H1 (cell line): ENCODE measurements around the gene TEX36. TPM values are rescaled to one million over a fixed set of nuclear protein-coding genes. Genes with fewer than 3 reads are reported as not detected.
"Not testable (repeated sequence)": the region's sequence is repeated elsewhere in the genome, so short reads cannot be mapped to it uniquely, and the experiment has no call there.

Experiments used
- CTCF ChIA-PET: fragments of 300-600 bp; sonication (Branson Sonifier 250); formaldehyde crosslinking; loops from one replicate; lab custom pipeline; 2021; ENCODE audit not compliant: partially characterized antibody; lab: Charles Lee
- POLR2A ChIA-PET: fragments of 300-600 bp; sonication (Branson Sonifier 250); formaldehyde crosslinking; loops from one replicate; lab custom pipeline; 2021; ENCODE audit warnings: inconsistent platforms; ENCODE audit not compliant: partially characterized antibody; lab: Charles Lee
- DNase-seq, 2 experiments: peaks; one replicate each; pipeline versions ENCODE4 v3.0.0 to v3.0.0-alpha.2; 2010 to 2022; ENCODE audit warnings: low spot score in 2 of 2, low read depth in 1 of 2, mixed read lengths in 1 of 2
- FAIRE-seq: peaks from 2 replicates; lab custom pipeline; 2011; peaks lifted over from hg19 to GRCh38; lab: Jason Lieb, UNC
- H2AFZ ChIP-seq: 2 replicates; pipeline ENCODE4 v1.8.1; 2012; ENCODE audit warnings: low read length, inconsistent platforms
- H2AK5ac ChIP-seq: 2 replicates; pipeline ENCODE4 v1.6.1; 2013; ENCODE audit warnings: low read depth, low read length
- H2BK120ac ChIP-seq: replicated peaks from 2 replicates; pipeline ENCODE3; 2013; ENCODE audit warnings: low read depth, low read length, inconsistent platforms
- H2BK12ac ChIP-seq: 2 replicates; pipeline ENCODE4 v1.6.1; 2013; ENCODE audit warnings: low read depth, low read length
- H2BK15ac ChIP-seq: 2 replicates; pipeline ENCODE4 v1.6.1; 2013; ENCODE audit warnings: low read length
- H2BK20ac ChIP-seq: 2 replicates; pipeline ENCODE4 v1.6.1; 2013; ENCODE audit warnings: low read length
- H2BK5ac ChIP-seq: 2 replicates; pipeline ENCODE4 v1.6.1; 2013; ENCODE audit warnings: low read depth, low read length
- H3K14ac ChIP-seq: 2 replicates; pipeline ENCODE4 v1.6.1; 2013; ENCODE audit warnings: inconsistent platforms; ENCODE audit not compliant: insufficient read length
- H3K18ac ChIP-seq: 2 replicates; pipeline ENCODE4 v1.6.1; 2013; ENCODE audit warnings: low read length; ENCODE audit errors: extremely low read depth
- H3K23ac ChIP-seq: 2 replicates; pipeline ENCODE4 v1.6.1; 2013; ENCODE audit warnings: inconsistent platforms; ENCODE audit not compliant: insufficient read length
- H3K23me2 ChIP-seq: 2 replicates; pipeline ENCODE4 v1.6.1; 2013; ENCODE audit warnings: low read depth, low read length
- H3K27ac ChIP-seq: 2 replicates; pipeline ENCODE4 v1.6.1; 2011; ENCODE audit warnings: low read depth, low read length, inconsistent platforms
- H3K27me3 ChIP-seq, 4 experiments: replicated peaks in 1 of 4; 1 replicate in 1 of 4; 2 replicates in 3 of 4; pipeline versions ENCODE4 v1.6.1 to v1.8.1; 2011 to 2013; ENCODE audit warnings: low read length in 3 of 4, mild to moderate bottlenecking in 3 of 4, inconsistent platforms in 2 of 4, mixed read lengths in 2 of 4, moderate library complexity in 1 of 4; ENCODE audit not compliant: control insufficient read depth in 3 of 4, insufficient read depth in 3 of 4; ENCODE audit errors: extremely low read depth in 1 of 4
- H3K36me3 ChIP-seq, 4 experiments: 2 replicates each; pipeline versions ENCODE4 v1.6.1 to v1.8.1; 2011 to 2013; ENCODE audit warnings: mild to moderate bottlenecking in 4 of 4, low read length in 3 of 4, moderate library complexity in 2 of 4, control low read depth in 1 of 4, inconsistent platforms in 1 of 4; ENCODE audit not compliant: insufficient read depth in 4 of 4, control insufficient read depth in 2 of 4
- H3K4ac ChIP-seq: replicated peaks from 2 replicates; pipeline ENCODE3; 2013; ENCODE audit warnings: low read length, low read depth, mixed read lengths, inconsistent platforms; ENCODE audit not compliant: insufficient read length
- H3K4me1 ChIP-seq, 4 experiments: replicated peaks in 1 of 4; 1 replicate in 1 of 4; 2 replicates in 3 of 4; pipeline versions ENCODE4 v1.6.1 to v1.8.1; 2011 to 2013; ENCODE audit warnings: low read length in 3 of 4, inconsistent platforms in 2 of 4, mixed read lengths in 1 of 4; ENCODE audit not compliant: insufficient read depth in 4 of 4, control insufficient read depth in 3 of 4
- H3K4me2 ChIP-seq, 2 experiments: 2 replicates each; pipeline versions ENCODE4 v1.6.1 to v1.8.1; 2011 to 2013; ENCODE audit warnings: low read depth in 2 of 2, low read length in 2 of 2, control low read depth in 1 of 2, inconsistent platforms in 1 of 2, mild to moderate bottlenecking in 1 of 2; ENCODE audit not compliant: insufficient read depth in 1 of 2
- H3K4me3 ChIP-seq, 4 experiments: fragments of 200-600, 300-600 bp in 1 of 4; sonication (generic), shearing (Covaris generic), sonication (Bioruptor Twin) in 1 of 4; 2 replicates each; pipeline versions ENCODE4 v1.5.1 to v1.8.1; 2011 to 2016; ENCODE audit warnings: low read length in 4 of 4, low read depth in 3 of 4, control low read depth in 2 of 4, inconsistent platforms in 2 of 4, mild to moderate bottlenecking in 2 of 4, mixed read lengths in 1 of 4, moderate library complexity in 1 of 4; ENCODE audit not compliant: insufficient read depth in 2 of 4; ENCODE audit errors: extremely low read depth in 1 of 4
- H3K56ac ChIP-seq: replicated peaks from 2 replicates; pipeline ENCODE3; 2013; ENCODE audit warnings: low read depth, mild to moderate bottlenecking, mixed read lengths, low read length, inconsistent platforms; ENCODE audit not compliant: insufficient read length
- H3K79me1 ChIP-seq: 2 replicates; pipeline ENCODE4 v1.6.1; 2013; ENCODE audit warnings: low read depth, low read length, control low read depth
- H3K79me2 ChIP-seq, 2 experiments: 2 replicates each; pipeline versions ENCODE4 v1.6.1 to v1.8.1; 2012 to 2013; ENCODE audit warnings: low read length in 2 of 2, mild to moderate bottlenecking in 2 of 2, inconsistent platforms in 1 of 2; ENCODE audit not compliant: insufficient read depth in 2 of 2, control insufficient read depth in 1 of 2
- H3K9ac ChIP-seq, 4 experiments: replicated peaks in 1 of 4; 1 replicate in 1 of 4; 2 replicates in 3 of 4; pipeline versions ENCODE4 v1.6.1 to v1.8.1; 2011 to 2013; ENCODE audit warnings: low read depth in 3 of 4, low read length in 3 of 4, control low read depth in 2 of 4, mild to moderate bottlenecking in 2 of 4, moderate library complexity in 2 of 4, inconsistent platforms in 1 of 4; ENCODE audit errors: extremely low read depth in 1 of 4
- H3K9me3 ChIP-seq, 2 experiments: 2 replicates each; pipeline versions ENCODE4 v1.6.1 to v1.8.1; 2012 to 2013; ENCODE audit warnings: mild to moderate bottlenecking in 2 of 2, moderate library complexity in 2 of 2, control low read depth in 1 of 2, inconsistent platforms in 1 of 2, low read depth in 1 of 2, low read length in 1 of 2, mixed read lengths in 1 of 2; ENCODE audit not compliant: insufficient read depth in 2 of 2
- H4K20me1 ChIP-seq, 2 experiments: replicated peaks in 1 of 2; 2 replicates each; pipeline versions ENCODE3 to v1.8.1; 2011 to 2013; ENCODE audit warnings: inconsistent platforms in 2 of 2, low read length in 2 of 2, mild to moderate bottlenecking in 1 of 2; ENCODE audit not compliant: insufficient read depth in 2 of 2, control insufficient read depth in 1 of 2
- H4K5ac ChIP-seq: 2 replicates; pipeline ENCODE4 v1.6.1; 2013; ENCODE audit warnings: low read length, low read depth, mixed read lengths, inconsistent platforms; ENCODE audit not compliant: insufficient read length
- H4K8ac ChIP-seq: 2 replicates; pipeline ENCODE4 v1.8.0; 2013; ENCODE audit warnings: mild to moderate bottlenecking, moderate library complexity, low read length, inconsistent platforms; ENCODE audit not compliant: insufficient read depth; ENCODE audit errors: extremely low read depth
- H4K91ac ChIP-seq: replicated peaks from 2 replicates; pipeline ENCODE3; 2013; ENCODE audit warnings: low read length, mixed read lengths, inconsistent platforms; ENCODE audit not compliant: insufficient read length
- WGBS, 2 experiments: shearing (Covaris generic) in 1 of 2; methylation state at CpG; one replicate each; pipeline versions ENCODE4 v1.1.6 to v1.1.7; 2013 to 2015; ENCODE audit warnings: low lambda C conversion rate in 2 of 2, mixed read lengths in 2 of 2, inconsistent platforms in 1 of 2, low coverage in 1 of 2, missing lambda C conversion rate in 1 of 2; ENCODE audit not compliant: insufficient replicate concordance in 2 of 2, insufficient coverage in 1 of 2, insufficient read length in 1 of 2; ENCODE audit errors: extremely low coverage in 1 of 2, missing lambda C conversion rate in 1 of 2; 5-methylcytosine and 5-hydroxymethylcytosine counted together
- polyA plus RNA-seq, 7 experiments: library from polyadenylated mRNA; depleted of rRNA in 3 of 7; stranded (reverse) in 5 of 7; unstranded in 2 of 7; fragments of >200 nt in 5 of 7; fragments of 200-250 nt in 2 of 7; gene quantifications; 1 replicate in 5 of 7; 2 replicates in 1 of 7; 4 replicates in 1 of 7; pipeline versions ENCODE4 v1.2.1 to v1.2.3, GENCODE V29; 2011 to 2013; ENCODE audit warnings: missing spikeins in 2 of 7, mixed read lengths in 2 of 7
- total RNA-seq: library from RNA; stranded (reverse); fragmentation: NEBNext Ultra II Directional; extraction: Animal tissue kit (Norgen Biotek cat#: 25700); gene quantifications from 2 replicates; pipeline ENCODE4 v1.2.1, GENCODE V29; 2021

TEX36 gene
- total and polyA plus RNA-seq, 2 of the 8 experiments (the other 6 are each of a cell fraction or from before 2014, with no cell fraction given) = not detected

DNA sequence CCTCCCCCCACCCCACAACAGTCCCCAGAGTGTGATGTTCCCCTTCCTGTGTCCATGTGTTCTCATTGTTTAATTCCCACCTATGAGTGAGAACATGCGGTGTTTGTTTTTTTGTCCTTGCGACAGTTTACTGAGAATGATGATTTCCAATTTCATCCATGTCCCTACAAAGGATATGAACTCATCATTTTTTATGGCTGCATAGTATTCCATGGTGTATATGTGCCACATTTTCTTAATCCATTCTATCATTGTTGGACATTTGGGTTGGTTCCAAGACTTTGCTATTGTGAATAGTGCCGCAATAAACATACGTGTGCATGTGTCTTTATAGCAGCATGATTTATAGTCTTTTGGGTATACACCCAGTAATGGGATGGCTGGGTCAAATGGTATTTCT lies 31.8 kb upstream of the TEX36 start:
- H3K4me2 ChIP-seq, H2BK5ac ChIP-seq, DNase-seq, H2BK120ac ChIP-seq, H3K79me2 ChIP-seq, H3K23me2 ChIP-seq, H4K8ac ChIP-seq, H3K23ac ChIP-seq, H3K9me3 ChIP-seq, H3K14ac ChIP-seq, H2AFZ ChIP-seq, H2BK12ac ChIP-seq, H4K91ac ChIP-seq, H2BK15ac ChIP-seq, H3K79me1 ChIP-seq, H4K5ac ChIP-seq, H3K4ac ChIP-seq, FAIRE-seq, H3K18ac ChIP-seq, H3K9ac ChIP-seq, H3K56ac ChIP-seq, H2AK5ac ChIP-seq, H3K27ac ChIP-seq, H2BK20ac ChIP-seq, H3K27me3 ChIP-seq, H4K20me1 ChIP-seq, H3K36me3 ChIP-seq, H3K4me1 ChIP-seq, H3K4me3 ChIP-seq, POLR2A ChIA-PET: not testable (repeated sequence)
- CTCF ChIA-PET = interaction anchor here (0.6 to 0.9 kb wide), 2 partner anchors 70 to 80 kb away, joined by 3 read pairs; no protein-coding TSS in a partner anchor
- 91% methylated on average over 4 of the region's 4 CpGs; no CpG with 5 or more reads in 1 of the 2 experiments for WGBS, 2 experiments
